Keratinocyte (primary cell): ENCODE results near the gene HS3ST6. TPM values are rescaled to one million over a fixed set of nuclear protein-coding genes. Genes with fewer than 3 reads are reported as not detected.
"Not testable (repeated sequence)": the region's sequence is repeated elsewhere in the genome, so short reads cannot be mapped to it uniquely, and the experiment has no call there.

ENCODE experiments used
- DNase-seq: peaks from one replicate; pipeline ENCODE4 v3.0.0-alpha.2; 2011; ENCODE audit warnings: low read depth, missing footprints, low spot score
- FAIRE-seq: peaks from 2 replicates; lab custom pipeline; 2011; peaks lifted over from hg19 to GRCh38; lab: Jason Lieb, UNC
- H2AFZ ChIP-seq: 2 replicates; pipeline ENCODE4 v1.6.0; 2012; ENCODE audit warnings: low read length, control low read depth, inconsistent platforms; ENCODE audit not compliant: control insufficient read depth
- H3K27ac ChIP-seq: 2 replicates; pipeline ENCODE4 v1.5.1; 2011; ENCODE audit warnings: low read length; ENCODE audit not compliant: control insufficient read depth, insufficient read depth
- H3K27me3 ChIP-seq: 3 replicates; pipeline ENCODE4 v1.6.0; 2011; ENCODE audit warnings: low read length; ENCODE audit not compliant: control insufficient read depth, insufficient read depth; ENCODE audit errors: extremely low read depth
- H3K36me3 ChIP-seq, 2 experiments: 2 replicates in 1 of 2; 3 replicates in 1 of 2; pipeline ENCODE4 v1.5.1; 2011; ENCODE audit warnings: low read length in 2 of 2, mild to moderate bottlenecking in 1 of 2; ENCODE audit not compliant: control insufficient read depth in 2 of 2, insufficient read depth in 2 of 2; ENCODE audit errors: extremely low read depth in 1 of 2
- H3K4me1 ChIP-seq: 3 replicates; pipeline ENCODE4 v1.5.1; 2011; ENCODE audit warnings: low read length; ENCODE audit not compliant: control insufficient read depth, insufficient read depth; ENCODE audit errors: extremely low read depth
- H3K4me2 ChIP-seq: 3 replicates; pipeline ENCODE4 v1.6.0; 2011; ENCODE audit warnings: low read depth, low read length; ENCODE audit not compliant: control insufficient read depth, insufficient read depth; ENCODE audit errors: extremely low read depth
- H3K4me3 ChIP-seq, 3 experiments: fragments of 200-600 bp in 1 of 3; sonication (generic) in 1 of 3; 2 replicates in 2 of 3; 3 replicates in 1 of 3; pipeline ENCODE4 v1.5.1; 2011 to 2016; ENCODE audit warnings: low read length in 3 of 3, mild to moderate bottlenecking in 3 of 3, control low read depth in 2 of 3, inconsistent platforms in 1 of 3, low read depth in 1 of 3, mixed read lengths in 1 of 3, mixed run types in 1 of 3, moderate library complexity in 1 of 3; ENCODE audit not compliant: control insufficient read depth in 2 of 3, insufficient read depth in 2 of 3; ENCODE audit errors: extremely low read depth in 1 of 3
- H3K79me2 ChIP-seq: 2 replicates; pipeline ENCODE4 v1.6.0; 2012; ENCODE audit warnings: low read length; ENCODE audit not compliant: control insufficient read depth, insufficient read depth
- H3K9ac ChIP-seq: 3 replicates; pipeline ENCODE4 v1.6.0; 2011; ENCODE audit warnings: low read length; ENCODE audit not compliant: control insufficient read depth, insufficient read depth; ENCODE audit errors: extremely low read depth
- H3K9me1 ChIP-seq: 3 replicates; pipeline ENCODE4 v1.6.0; 2011; ENCODE audit warnings: low read length; ENCODE audit not compliant: control insufficient read depth, insufficient read depth; ENCODE audit errors: extremely low read depth
- H3K9me3 ChIP-seq: 2 replicates; pipeline ENCODE4 v1.5.1; 2012; ENCODE audit warnings: low read depth, low read length; ENCODE audit not compliant: control insufficient read depth
- H4K20me1 ChIP-seq: 3 replicates; pipeline ENCODE4 v1.6.0; 2011; ENCODE audit warnings: low read length; ENCODE audit not compliant: control insufficient read depth, insufficient read depth; ENCODE audit errors: extremely low read depth
- EZH2 ChIP-seq: IDR thresholded peaks from one replicate; pipeline ENCODE4 v1.6.1; 2012; ENCODE audit warnings: inconsistent platforms, mild to moderate bottlenecking, low read length, moderate library complexity
- dilution Hi-C: fragments of 300-500 bp; cut with MboI; formaldehyde crosslinking; loops from one replicate; pipeline ENCODE4 v1.7.0; 2020; ENCODE audit warnings: low sequenced_read_pairs; ENCODE audit not compliant: extremely low pct_ligation_motif_present
- polyA plus RNA-seq, 5 experiments: library from polyadenylated mRNA; depleted of rRNA in 3 of 5; stranded (reverse) in 3 of 5; stranded (forward) in 1 of 5; unstranded in 1 of 5; fragments of >200 nt; gene quantifications; 1 replicate in 1 of 5; 2 replicates in 3 of 5; 3 replicates in 1 of 5; pipeline versions ENCODE4 v1.2.1 to v1.2.3, GENCODE V29; 2011 to 2012; ENCODE audit warnings: missing spikeins in 2 of 5, low read depth in 1 of 5, low replicate concordance in 1 of 5
- TF ChIP-seq, protein P1 (sequence below), 3 experiments: IDR thresholded peaks in 1 of 3; conservative IDR thresholded peaks in 1 of 3; optimal IDR thresholded peaks in 1 of 3; 2 replicates in 2 of 3; 3 replicates in 1 of 3; pipeline versions ENCODE3 to v1.5.1; 2011; ENCODE audit warnings: low read length in 3 of 3, mild to moderate bottlenecking in 3 of 3, moderate library complexity in 2 of 3, control low read depth in 1 of 3, inconsistent platforms in 1 of 3; ENCODE audit not compliant: insufficient read depth in 2 of 3; ENCODE audit errors: extremely low read depth in 1 of 3

HS3ST6 gene
- polyA plus RNA-seq, 1 donor (not counting 4 experiments of a cell fraction or from before 2014, with no cell fraction given) = not detected

GRCh38 chr16:1884155-1884760, 34.0 kb downstream of the HS3ST6 start:
- FAIRE-seq = no peak
- DNase-seq = no peak

DNA sequence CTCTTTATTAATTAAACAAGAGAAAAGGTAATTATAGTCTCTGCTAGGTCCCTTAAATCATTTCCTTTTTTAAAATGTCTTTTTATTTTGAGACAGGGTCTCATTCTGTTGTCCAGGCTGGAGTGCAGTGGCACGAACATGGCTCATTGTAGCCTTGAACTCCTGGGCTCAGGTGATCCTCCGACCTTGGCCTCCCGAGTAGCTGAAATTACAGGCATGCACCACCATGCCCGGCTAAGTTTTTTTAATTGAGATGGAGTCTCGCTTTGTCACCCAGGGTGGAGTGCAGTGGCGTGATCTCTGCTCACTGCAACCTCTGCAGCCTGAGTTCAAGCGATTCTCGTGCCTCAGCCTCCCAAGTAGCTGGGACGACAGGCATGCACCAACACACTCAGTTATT, 37.0 kb downstream of the HS3ST6 start:
- dilution Hi-C loops, FAIRE-seq: not testable (repeated sequence)

More at GRCh38 chr16:1884155-1884760, 34.0 kb downstream of the HS3ST6 start:
- Histone ChIP-seq H3K4me3 (no peak overlapping the region), H3K9ac (no peak overlapping the region), H3K9me3 (no peaks in the 10 kb centered on the region), H3K27me3 (peaks cover 4% of the 10 kb centered on the region), H2AFZ (no peak overlapping the region), H3K27ac (no peak overlapping the region), H3K36me3 (no peaks in the 10 kb centered on the region), H3K4me1 (no peaks in the 10 kb centered on the region), H4K20me1 (no peaks in the 10 kb centered on the region), H3K9me1 (no peaks in the 10 kb centered on the region), H3K4me2 (no peak overlapping the region), H3K79me2 (no peaks in the 10 kb centered on the region)
- dilution Hi-C loops = no loop called here
- TF ChIP-seq, protein P1, sequence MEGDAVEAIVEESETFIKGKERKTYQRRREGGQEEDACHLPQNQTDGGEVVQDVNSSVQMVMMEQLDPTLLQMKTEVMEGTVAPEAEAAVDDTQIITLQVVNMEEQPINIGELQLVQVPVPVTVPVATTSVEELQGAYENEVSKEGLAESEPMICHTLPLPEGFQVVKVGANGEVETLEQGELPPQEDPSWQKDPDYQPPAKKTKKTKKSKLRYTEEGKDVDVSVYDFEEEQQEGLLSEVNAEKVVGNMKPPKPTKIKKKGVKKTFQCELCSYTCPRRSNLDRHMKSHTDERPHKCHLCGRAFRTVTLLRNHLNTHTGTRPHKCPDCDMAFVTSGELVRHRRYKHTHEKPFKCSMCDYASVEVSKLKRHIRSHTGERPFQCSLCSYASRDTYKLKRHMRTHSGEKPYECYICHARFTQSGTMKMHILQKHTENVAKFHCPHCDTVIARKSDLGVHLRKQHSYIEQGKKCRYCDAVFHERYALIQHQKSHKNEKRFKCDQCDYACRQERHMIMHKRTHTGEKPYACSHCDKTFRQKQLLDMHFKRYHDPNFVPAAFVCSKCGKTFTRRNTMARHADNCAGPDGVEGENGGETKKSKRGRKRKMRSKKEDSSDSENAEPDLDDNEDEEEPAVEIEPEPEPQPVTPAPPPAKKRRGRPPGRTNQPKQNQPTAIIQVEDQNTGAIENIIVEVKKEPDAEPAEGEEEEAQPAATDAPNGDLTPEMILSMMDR (optimal IDR thresholded peaks at IDR 0.05 in 1 of 3, IDR thresholded peaks at IDR 0.05 in 1 of 3, conservative IDR thresholded peaks at IDR 0.05 in 1 of 3; ENCODE audit: extremely low read depth in 1 of 3, insufficient read depth in 2 of 3, low read length in 3 of 3) = peak in 2 of 3 experiments; percentile 6 to 21
- no peak for TF ChIP-seq EZH2

GRCh38 chr16:1879477-1879876, 38.7 kb downstream of the HS3ST6 start:
- H3K4me2 ChIP-seq = no peak overlapping the region
- no peak overlapping the region for H3K4me3 ChIP-seq
- H4K20me1 ChIP-seq = no peaks in the 10 kb centered on the region
- dilution Hi-C loops = no loop called here
- H3K27me3 ChIP-seq = peaks cover 3% of the 10 kb centered on the region
- no peaks in the 10 kb centered on the region for H3K9me1 ChIP-seq
- TF ChIP-seq, protein P1 (optimal IDR thresholded peaks at IDR 0.05 in 1 of 3, IDR thresholded peaks at IDR 0.05 in 1 of 3, conservative IDR thresholded peaks at IDR 0.05 in 1 of 3; ENCODE audit: extremely low read depth in 1 of 3, insufficient read depth in 2 of 3, low read length in 3 of 3) = no peak
- H2AFZ ChIP-seq = no peak overlapping the region
- no peaks in the 10 kb centered on the region for H3K79me2 ChIP-seq
- DNase-seq = no peak
- H3K36me3 ChIP-seq = no peaks in the 10 kb centered on the region
- H3K4me1 ChIP-seq = no peaks in the 10 kb centered on the region
- H3K9ac ChIP-seq = no peak overlapping the region
- no peak for FAIRE-seq
- H3K9me3 ChIP-seq = no peaks in the 10 kb centered on the region
- H3K27ac ChIP-seq = no peak overlapping the region

More for the DNA sequence above, 37.0 kb downstream of the HS3ST6 start:
- DNase-seq, H3K4me2 ChIP-seq, H3K27ac ChIP-seq, H2AFZ ChIP-seq, H3K36me3 ChIP-seq, H3K4me3 ChIP-seq, H3K9me3 ChIP-seq, H3K27me3 ChIP-seq, H3K79me2 ChIP-seq, H3K9me1 ChIP-seq, H4K20me1 ChIP-seq, H3K9ac ChIP-seq, H3K4me1 ChIP-seq: not testable (repeated sequence)
